Suprapubic skin (tissue), 4 donors: ENCODE results near the gene RUNX3. TPM values are rescaled to one million over a fixed set of nuclear protein-coding genes. Genes with fewer than 3 reads are reported as not detected.

Source experiments
- DNase-seq, 2 donors: peaks; one replicate each; pipeline ENCODE4 v3.0.0-alpha.2; 2019; ENCODE audit warnings: low spot score in 2 of 2
- H3K27ac ChIP-seq: fragments of 200-600 bp; sonication (generic); one replicate; pipeline ENCODE4 v1.5.1; 2019
- H3K27me3 ChIP-seq: fragments of 200-600 bp; sonication (generic); one replicate; pipeline ENCODE4 v1.5.1; 2019
- H3K36me3 ChIP-seq: fragments of 200-600 bp; sonication (generic); one replicate; pipeline ENCODE4 v1.5.1; 2019
- H3K4me1 ChIP-seq: fragments of 200-600 bp; sonication (generic); one replicate; pipeline ENCODE4 v1.5.1; 2019
- H3K4me3 ChIP-seq: fragments of 200-600 bp; sonication (generic); one replicate; pipeline ENCODE4 v1.5.1; 2019; ENCODE audit warnings: mild to moderate bottlenecking
- H3K9me3 ChIP-seq: fragments of 200-600 bp; sonication (generic); one replicate; pipeline ENCODE4 v1.5.1; 2019
- EP300 ChIP-seq: sonication (generic); formaldehyde crosslinking; IDR thresholded peaks from one replicate; pipeline ENCODE4 v1.6.1; 2017; ENCODE audit warnings: antibody characterized with exemption
- POLR2A ChIP-seq, 2 donors: fragments of 450-650 bp; IDR thresholded peaks; one replicate each; pipeline ENCODE4 v1.6.1; 2017; ENCODE audit warnings: antibody characterized with exemption in 2 of 2, mild to moderate bottlenecking in 2 of 2, moderate library complexity in 2 of 2
- POLR2AphosphoS5 ChIP-seq, 3 donors: sonication (generic); formaldehyde crosslinking; IDR thresholded peaks; one replicate each; pipeline ENCODE4 v1.6.1; 2017; ENCODE audit warnings: antibody characterized with exemption in 3 of 3
- WGBS: methylation state at CpG from one replicate; pipeline ENCODE4 v1.1.5; 2018; 5-methylcytosine and 5-hydroxymethylcytosine counted together
- total RNA-seq, 4 donors: library from RNA; depleted of rRNA; stranded (reverse); fragments of >200 nt; gene quantifications; one replicate each; pipeline ENCODE4 v1.1.0, GENCODE V29; 2016
- TF ChIP-seq, protein P1 (sequence below), 2 donors: fragments of 200-600 bp in 1 of 2; fragments of 450-650 bp in 1 of 2; sonication (generic) in 1 of 2; IDR thresholded peaks; one replicate each; pipeline ENCODE4 v1.5.1; 2016 to 2019; ENCODE audit warnings: antibody characterized with exemption in 2 of 2, mild to moderate bottlenecking in 1 of 2, moderate library complexity in 1 of 2

RUNX3 gene
- total RNA-seq, 4 donors from 2014 or later: 7.9 to 18.7 (median 13.8) TPM

DNA sequence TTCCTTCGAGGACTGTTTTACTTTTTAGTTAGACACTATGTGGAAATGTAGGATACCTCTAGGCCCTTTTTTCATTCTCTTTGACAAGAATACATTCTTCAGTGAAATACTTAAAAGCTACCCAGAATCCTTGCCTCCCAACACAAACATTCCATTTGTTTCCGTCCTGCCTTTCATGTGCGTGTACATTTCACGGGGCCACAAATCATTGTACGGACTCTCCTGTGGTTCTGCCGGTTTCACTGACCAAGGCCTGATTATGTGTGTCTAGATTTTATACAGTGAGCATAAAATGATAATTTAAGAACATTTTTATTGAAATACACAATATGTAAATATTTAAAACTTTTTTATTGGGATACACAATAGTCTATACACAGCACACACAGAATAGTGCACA lies 76.4 kb downstream of the RUNX3 start:
- Histone ChIP-seq H3K4me1 (peaks cover 13% of the 10 kb centered on the region), H3K4me3 (no peak overlapping the region), H3K27ac (no peak overlapping the region), H3K36me3 (no peaks in the 10 kb centered on the region), H3K27me3 (no peaks in the 10 kb centered on the region), H3K9me3 (no peaks in the 10 kb centered on the region)
- 62% methylated on average over 6 of the region's 6 CpGs for WGBS
- DNase-seq: no peak
- TF ChIP-seq EP300: no peak

DNA sequence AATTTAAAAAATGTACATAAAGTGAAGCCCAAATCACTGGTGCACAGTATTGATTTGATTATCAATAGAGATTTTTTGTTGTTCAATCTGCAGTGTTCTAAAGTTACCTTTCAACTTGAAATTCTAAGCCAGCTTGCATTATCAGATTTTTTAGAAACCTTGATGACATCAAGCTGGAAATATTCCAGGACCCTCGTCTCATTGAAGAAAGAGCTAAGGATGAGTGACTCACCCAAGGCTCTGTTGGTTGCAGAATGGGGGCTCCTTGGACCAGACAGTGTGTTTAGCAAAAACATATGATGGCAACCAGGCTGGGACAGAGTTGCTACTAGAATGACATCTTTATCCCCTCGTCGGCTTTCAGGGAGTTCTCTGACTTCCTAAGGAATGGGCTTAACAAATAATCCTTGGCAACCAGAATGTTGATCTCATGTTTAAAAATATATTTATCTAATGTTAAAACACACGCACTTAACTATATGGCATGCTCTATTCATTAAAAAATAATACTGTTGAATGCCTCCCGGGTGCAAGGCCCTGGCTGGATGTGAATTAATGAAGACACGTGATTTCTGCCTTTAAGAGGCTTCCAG lies 79.7 kb downstream of the RUNX3 start:
- H3K4me1 ChIP-seq: peaks cover 26% of the 10 kb centered on the region
- TF ChIP-seq, protein P1, sequence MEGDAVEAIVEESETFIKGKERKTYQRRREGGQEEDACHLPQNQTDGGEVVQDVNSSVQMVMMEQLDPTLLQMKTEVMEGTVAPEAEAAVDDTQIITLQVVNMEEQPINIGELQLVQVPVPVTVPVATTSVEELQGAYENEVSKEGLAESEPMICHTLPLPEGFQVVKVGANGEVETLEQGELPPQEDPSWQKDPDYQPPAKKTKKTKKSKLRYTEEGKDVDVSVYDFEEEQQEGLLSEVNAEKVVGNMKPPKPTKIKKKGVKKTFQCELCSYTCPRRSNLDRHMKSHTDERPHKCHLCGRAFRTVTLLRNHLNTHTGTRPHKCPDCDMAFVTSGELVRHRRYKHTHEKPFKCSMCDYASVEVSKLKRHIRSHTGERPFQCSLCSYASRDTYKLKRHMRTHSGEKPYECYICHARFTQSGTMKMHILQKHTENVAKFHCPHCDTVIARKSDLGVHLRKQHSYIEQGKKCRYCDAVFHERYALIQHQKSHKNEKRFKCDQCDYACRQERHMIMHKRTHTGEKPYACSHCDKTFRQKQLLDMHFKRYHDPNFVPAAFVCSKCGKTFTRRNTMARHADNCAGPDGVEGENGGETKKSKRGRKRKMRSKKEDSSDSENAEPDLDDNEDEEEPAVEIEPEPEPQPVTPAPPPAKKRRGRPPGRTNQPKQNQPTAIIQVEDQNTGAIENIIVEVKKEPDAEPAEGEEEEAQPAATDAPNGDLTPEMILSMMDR (IDR thresholded peaks at IDR 0.05): no peak
- TF ChIP-seq EP300 (no peak), POLR2A (IDR thresholded peaks at IDR 0.05) (no peak), POLR2AphosphoS5 (IDR thresholded peaks at IDR 0.05) (no peak)
- 69% methylated on average over 6 of the region's 6 CpGs for WGBS

DNA sequence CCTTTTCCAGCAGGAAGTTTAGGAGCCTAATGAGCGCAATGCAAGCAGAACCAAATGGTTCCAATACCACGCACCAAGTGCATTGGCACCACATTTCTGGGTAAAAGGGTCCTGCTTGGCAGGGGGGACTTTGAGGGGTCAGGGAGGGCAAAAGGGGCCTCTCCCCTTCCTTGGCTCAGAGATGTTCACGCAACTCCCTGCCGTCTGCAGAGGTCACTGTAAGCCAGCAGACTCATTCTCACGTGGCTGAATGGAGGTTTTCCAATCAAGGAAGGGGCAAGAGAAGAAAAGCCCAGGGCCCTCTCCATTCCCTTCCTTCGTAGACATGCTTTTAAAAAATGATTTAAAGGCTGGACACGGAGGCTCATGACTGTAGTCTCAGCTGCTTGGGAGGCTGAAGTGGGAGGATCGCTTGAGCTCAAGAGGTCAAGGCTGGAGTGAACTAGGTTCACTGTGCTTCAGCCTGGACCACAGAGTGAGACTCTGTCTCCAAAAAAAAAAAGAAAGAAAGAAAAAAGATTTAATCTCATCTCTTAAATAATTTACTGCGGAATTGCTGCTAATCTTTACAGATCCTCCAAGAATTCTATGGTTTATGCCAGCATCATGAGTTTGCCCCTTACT lies 80.3 kb downstream of the RUNX3 start:
- TF ChIP-seq POLR2AphosphoS5 (IDR thresholded peaks at IDR 0.05): no peak
- TF ChIP-seq EP300: no peak
- TF ChIP-seq POLR2A (IDR thresholded peaks at IDR 0.05): no peak
- TF ChIP-seq, protein P1 (IDR thresholded peaks at IDR 0.05): no peak
- Histone ChIP-seq H3K36me3 (no peaks in the 10 kb centered on the region), H3K9me3 (no peaks in the 10 kb centered on the region), H3K4me1 (peaks cover 26% of the 10 kb centered on the region), H3K27me3 (no peaks in the 10 kb centered on the region), H3K4me3 (no peak overlapping the region), H3K27ac (no peak overlapping the region)
- 58% methylated on average over 9 of the region's 9 CpGs for WGBS
- no peak for DNase-seq

More for the DNA sequence above, 79.7 kb downstream of the RUNX3 start:
- H3K27ac ChIP-seq: no peak overlapping the region
- no peak for DNase-seq
- no peaks in the 10 kb centered on the region for H3K9me3 ChIP-seq
- no peaks in the 10 kb centered on the region for H3K36me3 ChIP-seq
- no peak overlapping the region for H3K4me3 ChIP-seq
- no peaks in the 10 kb centered on the region for H3K27me3 ChIP-seq

Other genes starting within 250 kb of the RUNX3 start
- gene CLIC4, start 184.8 kb downstream of the RUNX3 start, total RNA-seq: 10 to 100 TPM; 50.1 to 76.3 (median 71.4) TPM